Dermis lymphatic vessel endothelial cell (primary cell): ENCODE results near the gene ANKEF1. TPM values are rescaled to one million over a fixed set of nuclear protein-coding genes. Genes with fewer than 3 reads are reported as not detected.

ENCODE experiments used
- total RNA-seq: library from RNA; depleted of rRNA; stranded (reverse); fragments of >200 nt; gene quantifications from 2 replicates; pipeline ENCODE4 v1.2.1, GENCODE V29; 2014

ANKEF1 gene
- total RNA-seq, result 0.43 and 1.2 TPM in 2 replicates

DNA sequence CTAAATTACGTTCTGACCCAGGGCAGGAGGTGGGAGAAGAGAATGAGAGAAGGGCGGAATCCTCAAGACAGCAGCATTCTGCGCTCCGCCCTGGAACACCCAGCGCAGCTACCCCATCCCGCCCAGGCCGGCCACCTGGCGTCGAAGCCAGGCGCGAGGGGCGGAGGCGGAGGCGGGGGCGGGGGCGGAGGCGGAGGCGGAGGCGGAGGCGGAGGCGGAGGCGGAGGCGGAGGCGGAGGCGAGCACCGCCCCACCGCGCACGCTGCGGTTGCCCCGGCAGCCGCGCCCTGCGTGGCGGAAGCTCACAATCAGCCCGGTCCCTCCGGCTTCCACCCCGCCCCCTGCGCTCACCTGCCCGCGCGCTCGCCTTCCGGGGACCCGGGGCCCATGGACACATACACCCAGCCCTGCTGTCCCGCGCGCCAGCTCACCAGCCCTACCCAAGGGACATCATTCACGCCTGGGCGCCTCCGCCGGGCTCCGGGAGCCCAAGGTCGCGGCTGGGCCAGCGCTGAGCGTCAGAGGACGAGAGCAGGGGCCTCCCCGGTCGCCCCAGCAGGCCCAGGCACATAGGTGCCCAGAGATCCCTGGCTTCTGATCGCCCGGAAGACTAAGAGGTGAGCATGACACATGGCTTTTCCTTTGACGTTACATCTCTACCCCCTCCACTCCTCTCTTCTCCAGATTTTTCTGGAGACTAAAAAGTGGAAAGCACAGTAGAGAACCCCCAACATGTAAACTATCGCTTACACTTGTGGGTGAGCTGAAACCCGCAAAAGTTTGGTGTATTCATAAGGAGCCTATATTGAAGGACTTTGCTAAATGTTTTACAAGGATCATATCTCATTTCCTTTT lies at the start of gene ANKEF1:
TSS of gene ANKEF1 (plus strand) at position 271 of the 855 bp plus-strand sequence. CDS start 3,315 bp downstream, outside the sequence.

Other genes starting within 250 kb of the ANKEF1 start
- gene PAK5, start 195.9 kb upstream of the ANKEF1 start, total RNA-seq, result not detected in 2 replicates
- not detected in 2 replicates for gene SNAP25, start 183.8 kb downstream of the ANKEF1 start, total RNA-seq